Measurements from ENCODE around the gene LAMC1. TPM values are rescaled to one million over a fixed set of nuclear protein-coding genes. Genes with fewer than 3 reads are reported as not detected.

LAMC1 gene
- total RNA-seq, 1 experiment from 2014 or later: 61.2 TPM

- Histone ChIP-seq H3K9me3 (ENCODE audit: control insufficient read depth in 1 of 2, insufficient read depth in 1 of 2, low read depth in 1 of 2, low read length in 2 of 2) (no peaks in the 10 kb centered on the region), H2AFZ (ENCODE audit: low read depth, low read length, poor library complexity, severe bottlenecking) (peak overlapping the region; percentile 93), H3K4me2 (ENCODE audit: low read length) (peak overlapping the region; percentile 13; the same call in 1 of the 2 replicates), H3K9ac (ENCODE audit: low read length) (no peak overlapping the region), H3K79me2 (ENCODE audit: insufficient read depth, low read length) (peaks cover 9% of the 10 kb centered on the region), H3K9me2 (ENCODE audit: insufficient read depth) (no peaks in the 10 kb centered on the region), H4K20me1 (ENCODE audit: insufficient read depth) (no peaks in the 10 kb centered on the region), H3K36me3 (ENCODE audit: control insufficient read depth in 1 of 2, insufficient read depth in 2 of 2, low read length in 2 of 2) (no peaks in the 10 kb centered on the region), H3K4me3 (replicated peaks in 1 of 2; ENCODE audit: low read depth in 1 of 2, low read length in 2 of 2) (no peak overlapping the region), H3K4me1 (ENCODE audit: control insufficient read depth in 1 of 2, insufficient read depth in 2 of 2, low read length in 2 of 2) (peaks cover 28 to 42% of the 10 kb centered on the region in 2 experiments), H3K27ac (ENCODE audit: low read depth, low read length) (no peak overlapping the region), H3K27me3 (ENCODE audit: insufficient read depth, low read length) (no peaks in the 10 kb centered on the region)
- CTCF ChIA-PET: interaction anchor here (1.2 to 1.5 kb wide), 2 partner anchors 49 to 57 kb away, joined by 3 to 5 read pairs; no protein-coding TSS in a partner anchor
- POLR2A ChIA-PET: interaction anchor here (0.8 to 1.1 kb wide), 2 partner anchors 10 to 57 kb away, joined by 3 read pairs; no protein-coding TSS in a partner anchor
- no TSS peak for BruUV-seq (replicated peaks)
- RAD21 ChIA-PET (ENCODE audit: low non-redundant PET in 1 of 2, low total read pairs in 2 of 2, uncharacterized antibody in 2 of 2, unreplicated experiment in 2 of 2): interaction anchor here (0.9 to 1.2 kb wide), 2 partner anchors 57 kb away, joined by 3 to 4 read pairs; no protein-coding TSS in a partner anchor
- TF ChIP-seq CTCF (IDR thresholded peaks at IDR 0.05 in 2 of 3, conservative IDR thresholded peaks at IDR 0.05 in 1 of 3; ENCODE audit: borderline replicate concordance in 1 of 3, insufficient read depth in 1 of 3, low read depth in 2 of 3, low read length in 2 of 3) (peak; percentile 14 to 16 (median 16); a peak in 3 of 6 replicates), SRF (IDR thresholded peaks at IDR 0.05; ENCODE audit: low read depth) (no peak)
- TF ChIP-seq, protein P1, sequence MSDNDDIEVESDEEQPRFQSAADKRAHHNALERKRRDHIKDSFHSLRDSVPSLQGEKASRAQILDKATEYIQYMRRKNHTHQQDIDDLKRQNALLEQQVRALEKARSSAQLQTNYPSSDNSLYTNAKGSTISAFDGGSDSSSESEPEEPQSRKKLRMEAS (IDR thresholded peaks at IDR 0.05): peak; percentile 14; the same call in 1 of the 2 replicates
- intact Hi-C loops (cut with micrococcal nuclease): loop anchor here (5.0 kb wide), 1 partner anchor 167 kb away; the partner anchor contains the start of gene LAMC2
- DNase-seq (ENCODE audit: low read depth, low spot score) (no peak), ATAC-seq (no peak)
Measured at GRCh38 chr1:183019860-183020259, 3.4 kb upstream of the LAMC1 start.

- no peaks in the 10 kb centered on the region for H3K9me3 ChIP-seq (ENCODE audit: control insufficient read depth in 1 of 2, insufficient read depth in 1 of 2, low read depth in 1 of 2, low read length in 2 of 2)
- H3K4me2 ChIP-seq (ENCODE audit: low read length): peak overlapping the region; percentile 92
- no peaks in the 10 kb centered on the region for H3K36me3 ChIP-seq (ENCODE audit: control insufficient read depth in 1 of 2, insufficient read depth in 2 of 2, low read length in 2 of 2)
- RAD21 ChIA-PET (ENCODE audit: low non-redundant PET in 1 of 2, low total read pairs in 2 of 2, uncharacterized antibody in 2 of 2, unreplicated experiment in 2 of 2): no interaction called here
- no peaks in the 10 kb centered on the region for H3K27me3 ChIP-seq (ENCODE audit: insufficient read depth, low read length)
- DNase-seq (ENCODE audit: low read depth, low spot score) (no peak), ATAC-seq (no peak)
- H3K27ac ChIP-seq (ENCODE audit: low read depth, low read length): peak overlapping the region; percentile 99
- peak overlapping the region; percentile 57 to 76 for H3K4me3 ChIP-seq (replicated peaks in 1 of 2; ENCODE audit: low read depth in 1 of 2, low read length in 2 of 2)
- no peaks in the 10 kb centered on the region for H4K20me1 ChIP-seq (ENCODE audit: insufficient read depth)
- no TSS peak for BruUV-seq (replicated peaks)
- peaks cover 37 to 59% of the 10 kb centered on the region in 2 experiments for H3K4me1 ChIP-seq (ENCODE audit: control insufficient read depth in 1 of 2, insufficient read depth in 2 of 2, low read length in 2 of 2)
- no peaks in the 10 kb centered on the region for H3K9me2 ChIP-seq (ENCODE audit: insufficient read depth)
- intact Hi-C loops (cut with micrococcal nuclease): loop anchor here (5.0 kb wide), 1 partner anchor 166 kb away; the partner anchor contains the start of gene LAMC2
- peak overlapping the region; percentile 9 for H2AFZ ChIP-seq (ENCODE audit: low read depth, low read length, poor library complexity, severe bottlenecking)
- peaks cover 27% of the 10 kb centered on the region for H3K79me2 ChIP-seq (ENCODE audit: insufficient read depth, low read length)
- peak overlapping the region; percentile 78 for H3K9ac ChIP-seq (ENCODE audit: low read length)
- POLR2A ChIA-PET: no interaction called here
- CTCF ChIA-PET: no interaction called here
- no peak for TF ChIP-seq CBX3 (IDR thresholded peaks at IDR 0.05; ENCODE audit: low read depth)
- no peak for TF ChIP-seq CTCF (IDR thresholded peaks at IDR 0.05 in 2 of 3, conservative IDR thresholded peaks at IDR 0.05 in 1 of 3; ENCODE audit: borderline replicate concordance in 1 of 3, insufficient read depth in 1 of 3, low read depth in 2 of 3, low read length in 2 of 3)
- TF ChIP-seq FOSL1 (IDR thresholded peaks at IDR 0.05; ENCODE audit: low read depth): no peak
- TF ChIP-seq SRF (IDR thresholded peaks at IDR 0.05; ENCODE audit: low read depth): 0 out of 2 replicates have a peak, but pooled peaks have one; percentile 3
- no peak for TF ChIP-seq ZBTB33 (IDR thresholded peaks at IDR 0.05; ENCODE audit: extremely low read depth, insufficient replicate concordance, low read length)
- no peak for TF ChIP-seq ELF1 (IDR thresholded peaks at IDR 0.05; ENCODE audit: borderline replicate concordance, low read depth)
- TF ChIP-seq POLR2AphosphoS5 (IDR thresholded peaks at IDR 0.05; ENCODE audit: low read depth, low read length): no peak
- TF ChIP-seq CEBPB (IDR thresholded peaks at IDR 0.05; ENCODE audit: low read depth): no peak
Measured at GRCh38 chr1:183021405-183022201, 1.6 kb upstream of the LAMC1 start.

Data from HCT116 (cell line).